Transverse colon (tissue), 4 donors: ENCODE data around the gene TGM3. TPM values are rescaled to one million over a fixed set of nuclear protein-coding genes. Genes with fewer than 3 reads are reported as not detected.

Experiments used
- DNase-seq: peaks from one replicate; pipeline ENCODE4 v3.0.0-alpha.2; 2019
- H3K27ac ChIP-seq, 4 donors: fragments of 200-600 bp; sonication (generic); 2 replicates each; pipeline ENCODE4 v1.5.1; 2016 to 2018; ENCODE audit warnings: inconsistent platforms in 4 of 4
- H3K27me3 ChIP-seq: fragments of 200-600 bp; sonication (generic); 2 replicates; pipeline ENCODE4 v1.5.1; 2017; ENCODE audit warnings: inconsistent platforms
- H3K36me3 ChIP-seq, 4 donors: fragments of 200-600 bp; sonication (generic); 2 replicates each; pipeline ENCODE4 v1.5.1; 2017 to 2019; ENCODE audit warnings: inconsistent platforms in 4 of 4
- H3K4me1 ChIP-seq, 4 donors: fragments of 200-600 bp; sonication (generic); 2 replicates each; pipeline ENCODE4 v1.5.1; 2017 to 2020; ENCODE audit warnings: inconsistent platforms in 4 of 4
- H3K4me3 ChIP-seq, 4 donors: fragments of 200-600 bp; sonication (generic); 1 replicate in 1 of 4; 2 replicates in 3 of 4; pipeline versions ENCODE4 v1.5.1 to v1.6.1; 2017 to 2019; ENCODE audit warnings: inconsistent platforms in 4 of 4
- H3K9me3 ChIP-seq, 2 donors: fragments of 200-600 bp; sonication (generic); 2 replicates each; pipeline ENCODE4 v1.5.1; 2017 to 2019; ENCODE audit warnings: inconsistent platforms in 2 of 2
- CTCF ChIP-seq, 5 experiments: fragments of 200-600 bp in 3 of 5; fragments of 450-650 bp in 2 of 5; sonication (generic) in 3 of 5; IDR thresholded peaks; 1 replicate in 2 of 5; 2 replicates in 3 of 5; pipeline ENCODE4 v1.5.1; 2016 to 2017; ENCODE audit warnings: antibody characterized with exemption in 5 of 5, inconsistent platforms in 3 of 5, mild to moderate bottlenecking in 2 of 5, moderate library complexity in 1 of 5
- EP300 ChIP-seq: sonication (generic); formaldehyde crosslinking; IDR thresholded peaks from one replicate; pipeline ENCODE4 v1.6.1; 2017; ENCODE audit warnings: antibody characterized with exemption, low read depth
- POLR2A ChIP-seq: fragments of 450-650 bp; IDR thresholded peaks from one replicate; pipeline ENCODE4 v1.6.1; 2016; ENCODE audit warnings: antibody characterized with exemption, mild to moderate bottlenecking, moderate library complexity
- POLR2AphosphoS5 ChIP-seq, 3 donors: sonication (generic); formaldehyde crosslinking; IDR thresholded peaks; one replicate each; pipeline ENCODE4 v1.6.1; 2016; ENCODE audit warnings: antibody characterized with exemption in 3 of 3
- WGBS, 2 donors: methylation state at CpG; one replicate each; pipeline ENCODE4 v1.1.5; 2018; ENCODE audit warnings: low coverage in 1 of 2; 5-methylcytosine and 5-hydroxymethylcytosine counted together
- in situ Hi-C, 4 donors: fragments of 200-750 bp; cut with MboI; loops; one replicate each; pipeline versions ENCODE4 v1.15.0 to v1.15.1; 2017; ENCODE audit warnings: low sequenced_read_pairs in 3 of 4, low pct_ligation_motif_present in 1 of 4, low pct_unique_long_range_greater_than_20kb in 1 of 4
- intact Hi-C: fragments of 100-400 bp; cut with DNase I; formaldehyde crosslinking; loops from one replicate; pipeline ENCODE4 v1.15.1; 2023; ENCODE audit warnings: low total_unique reads
- total RNA-seq, 4 donors: library from RNA; depleted of rRNA; stranded (reverse); fragments of >200 nt; gene quantifications; one replicate each; pipeline ENCODE4 v1.1.0, GENCODE V29; 2016

TGM3 gene
- total RNA-seq, 4 donors from 2014 or later = 0.14 TPM; not detected in 3

- no peaks in the 10 kb centered on the region for H3K27me3 ChIP-seq
- H3K27ac ChIP-seq = no peak overlapping the region
- H3K4me3 ChIP-seq = no peak overlapping the region
- DNase-seq = no peak
- intact Hi-C loops (no loop called here), in situ Hi-C loops (no loop called here)
- H3K9me3 ChIP-seq = no peaks in the 10 kb centered on the region
- H3K4me1 ChIP-seq = no peaks in the 10 kb centered on the region
- TF ChIP-seq EP300 = no peak
- no peak for TF ChIP-seq CTCF (IDR thresholded peaks at IDR 0.05)
- no peak for TF ChIP-seq POLR2AphosphoS5 (IDR thresholded peaks at IDR 0.05)
- TF ChIP-seq POLR2A = no peak
- 88 to 100% methylated on average over 1 to 7 of the region's 7 CpGs for WGBS, 2 donors
- H3K36me3 ChIP-seq = no peaks in the 10 kb centered on the region
These were observed 45.5 kb downstream of the TGM3 start for GRCh38 chr20:2341336-2341735.

GRCh38 chr20:2342243-2342642 is 46.4 kb downstream of the TGM3 start:
- DNase-seq = no peak
- in situ Hi-C loops = no loop called here
- H3K4me3 ChIP-seq = no peak overlapping the region
- no peaks in the 10 kb centered on the region for H3K36me3 ChIP-seq
- H3K27me3 ChIP-seq = no peaks in the 10 kb centered on the region
- TF ChIP-seq EP300 = no peak
- TF ChIP-seq POLR2AphosphoS5 (IDR thresholded peaks at IDR 0.05) = no peak
- TF ChIP-seq CTCF (IDR thresholded peaks at IDR 0.05) = no peak
- TF ChIP-seq POLR2A = no peak
- no peaks in the 10 kb centered on the region for H3K4me1 ChIP-seq
- no peak overlapping the region for H3K27ac ChIP-seq
- no peaks in the 10 kb centered on the region for H3K9me3 ChIP-seq
- intact Hi-C loops = no loop called here
- WGBS, 2 donors = 40 to 65% methylated on average over 2 to 3 of the region's 3 CpGs

- DNase-seq = no peak
- H3K27me3 ChIP-seq = peaks cover 10% of the 10 kb centered on the region
- in situ Hi-C loops (loop anchor here in 1 of 4 donors (5.0 kb wide), 1 partner anchor 139 kb away; no protein-coding TSS in a partner anchor), intact Hi-C loops (no loop called here)
- H3K9me3 ChIP-seq = no peaks in the 10 kb centered on the region
- H3K4me1 ChIP-seq = no peaks in the 10 kb centered on the region
- TF ChIP-seq POLR2AphosphoS5 (IDR thresholded peaks at IDR 0.05) (no peak), CTCF (IDR thresholded peaks at IDR 0.05) (no peak), EP300 (no peak), POLR2A (no peak)
- no peak overlapping the region for H3K27ac ChIP-seq
- no peak overlapping the region for H3K4me3 ChIP-seq
- H3K36me3 ChIP-seq = no peaks in the 10 kb centered on the region
- 48 to 60% methylated on average over 3 of the region's 3 CpGs for WGBS, 2 donors
These were observed 50.4 kb downstream of the TGM3 start for GRCh38 chr20:2346188-2346587.

GRCh38 chr20:2348336-2348735 is 52.5 kb downstream of the TGM3 start:
- Histone ChIP-seq H3K27me3 (peaks cover 16% of the 10 kb centered on the region), H3K27ac (no peak overlapping the region), H3K36me3 (no peaks in the 10 kb centered on the region), H3K4me1 (no peaks in the 10 kb centered on the region), H3K4me3 (no peak overlapping the region), H3K9me3 (no peaks in the 10 kb centered on the region)
- intact Hi-C loops = no loop called here
- DNase-seq = no peak
- in situ Hi-C loops = loop anchor here in 1 of 4 donors (5.0 kb wide), 1 partner anchor 141 kb away; no protein-coding TSS in a partner anchor
- no peak for TF ChIP-seq CTCF (IDR thresholded peaks at IDR 0.05)
- TF ChIP-seq POLR2AphosphoS5 (IDR thresholded peaks at IDR 0.05) = no peak
- TF ChIP-seq EP300 = no peak
- no peak for TF ChIP-seq POLR2A
- WGBS, 2 donors = 85 to 100% methylated on average over 2 to 5 of the region's 5 CpGs
